Hematopoietic multipotent progenitor cell treated with erythropoietin and hydrocortisone succinate and interleukin-3 and kit ligand, for 17 days (in vitro differentiated cells): ENCODE results near the gene PHC3.

Experiments used
- DNase-seq: peaks from one replicate; pipeline ENCODE4 v3.0.0-alpha.2; 2015; ENCODE audit warnings: low spot score

PHC3 gene

GRCh38 chr3:170075441-170076091 is 106.0 kb downstream of the PHC3 start:
- DNase-seq: no peak

- DNase-seq: no peak
These were observed 117.4 kb downstream of the PHC3 start for GRCh38 chr3:170064108-170064507.

- no peak for DNase-seq
These were observed 117.8 kb downstream of the PHC3 start for GRCh38 chr3:170063691-170064090.

DNA sequence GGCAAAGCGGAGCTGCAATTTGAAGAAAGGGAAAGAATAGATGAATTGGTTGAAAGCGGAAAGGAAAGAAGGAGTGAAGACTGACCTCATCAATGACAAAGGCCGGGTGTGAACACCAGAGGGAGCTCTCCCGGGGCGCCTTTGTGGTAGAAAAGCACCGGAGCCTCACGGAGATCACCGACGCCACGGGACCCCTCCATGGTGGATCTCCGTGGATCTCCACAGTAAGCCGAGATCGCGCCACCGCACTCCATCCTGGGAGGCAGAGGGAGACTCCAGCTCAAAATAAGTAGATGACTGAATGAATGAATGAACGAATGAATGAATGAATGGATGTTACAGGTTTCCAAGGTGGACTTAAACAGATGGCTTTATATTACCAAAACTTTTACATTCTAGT is 118.8 kb downstream of the PHC3 start:
- DNase-seq: no peak

DNA sequence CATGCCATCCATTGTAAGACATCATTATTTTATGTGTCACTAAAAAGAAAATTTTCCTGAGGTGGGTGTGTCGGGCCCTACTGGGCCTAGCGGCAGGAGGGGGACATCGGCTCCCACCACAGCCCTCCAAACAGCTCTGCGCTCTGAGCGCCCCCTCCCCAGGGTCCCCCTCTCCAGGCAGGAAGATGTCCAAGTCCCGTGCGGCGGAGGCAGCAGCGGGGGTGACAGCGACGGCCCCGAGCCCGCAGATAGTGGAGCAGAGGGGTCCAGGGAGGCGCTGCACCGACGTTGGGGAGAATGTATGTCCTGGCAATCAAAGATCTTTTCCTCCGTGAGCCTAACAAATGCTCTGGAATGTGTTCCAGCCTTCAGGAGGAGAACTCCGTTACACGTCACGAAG is 119.5 kb downstream of the PHC3 start:
- DNase-seq: no peak

GRCh38 chr3:170059447-170059846 is 122.1 kb downstream of the PHC3 start:
- no peak for DNase-seq

- DNase-seq: no peak
These were observed 123.4 kb downstream of the PHC3 start for GRCh38 chr3:170058127-170058526.

DNA sequence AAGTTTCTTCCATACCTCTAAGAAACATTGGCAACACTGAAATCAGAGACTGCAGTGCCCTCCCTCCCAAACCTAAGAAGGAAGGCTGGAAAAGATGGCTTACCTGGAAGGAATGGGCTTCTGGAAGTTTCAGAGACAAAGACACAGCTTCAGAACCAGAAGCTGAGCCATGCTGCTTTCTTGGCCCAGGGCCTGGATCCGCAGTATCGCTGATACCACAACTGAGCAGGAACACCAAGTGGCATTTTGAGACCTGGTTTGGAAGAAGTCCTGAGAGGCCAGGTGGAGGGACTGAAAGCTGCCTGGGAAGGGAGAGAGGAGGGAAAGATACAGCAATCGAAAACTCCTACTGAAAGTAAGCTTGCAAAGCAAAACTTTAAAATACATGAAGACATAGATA is 124.0 kb downstream of the PHC3 start:
- no peak for DNase-seq

GRCh38 chr3:170056710-170057454 is 124.7 kb downstream of the PHC3 start:
- DNase-seq: no peak

- DNase-seq: no peak
These were observed 126.3 kb downstream of the PHC3 start for GRCh38 chr3:170055209-170055608.

DNA sequence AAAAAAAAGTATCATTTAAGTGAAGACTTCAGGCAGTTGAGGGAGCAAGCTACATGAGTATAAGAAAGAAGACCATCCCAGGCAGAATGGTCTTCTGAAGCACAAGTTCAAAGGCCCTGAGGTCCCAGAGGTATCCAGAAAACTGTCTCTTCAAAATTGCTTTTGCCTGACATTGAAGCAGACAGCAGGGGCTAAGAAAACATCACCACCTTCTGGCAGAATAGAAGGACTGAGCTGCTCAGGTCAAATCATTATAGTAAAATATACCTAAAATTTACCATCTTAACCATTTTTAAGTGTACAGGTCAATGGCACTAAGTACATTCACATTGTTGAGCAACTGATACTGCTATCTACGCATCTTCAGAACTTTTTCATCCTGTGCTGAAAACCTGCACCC is 127.3 kb downstream of the PHC3 start:
- DNase-seq: no peak

- DNase-seq: no peak
These were observed 129.1 kb downstream of the PHC3 start for GRCh38 chr3:170052398-170052797.

DNA sequence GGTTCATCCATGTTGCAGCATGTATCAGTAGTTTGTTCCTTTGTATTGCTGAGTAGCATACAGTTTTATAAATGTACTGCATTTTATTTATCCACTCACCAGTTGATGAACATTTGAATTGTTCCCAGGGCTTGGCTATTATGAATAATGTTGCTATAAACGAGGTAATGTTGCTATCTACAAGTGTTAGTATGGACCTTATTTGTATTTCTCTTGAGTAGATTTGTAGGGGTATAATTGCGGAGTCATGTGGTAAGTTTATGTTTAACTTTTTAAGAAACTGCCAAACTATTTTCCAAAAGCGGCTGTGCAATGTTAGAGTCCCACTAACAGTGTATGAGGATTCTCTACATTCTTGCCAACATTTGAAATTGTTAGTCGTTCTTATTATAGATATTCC is 130.8 kb downstream of the PHC3 start:
- DNase-seq: no peak

GRCh38 chr3:170049146-170050000 is 132.2 kb downstream of the PHC3 start:
- no peak for DNase-seq

GRCh38 chr3:170047133-170047404 is 134.5 kb downstream of the PHC3 start:
- DNase-seq: no peak

DNA sequence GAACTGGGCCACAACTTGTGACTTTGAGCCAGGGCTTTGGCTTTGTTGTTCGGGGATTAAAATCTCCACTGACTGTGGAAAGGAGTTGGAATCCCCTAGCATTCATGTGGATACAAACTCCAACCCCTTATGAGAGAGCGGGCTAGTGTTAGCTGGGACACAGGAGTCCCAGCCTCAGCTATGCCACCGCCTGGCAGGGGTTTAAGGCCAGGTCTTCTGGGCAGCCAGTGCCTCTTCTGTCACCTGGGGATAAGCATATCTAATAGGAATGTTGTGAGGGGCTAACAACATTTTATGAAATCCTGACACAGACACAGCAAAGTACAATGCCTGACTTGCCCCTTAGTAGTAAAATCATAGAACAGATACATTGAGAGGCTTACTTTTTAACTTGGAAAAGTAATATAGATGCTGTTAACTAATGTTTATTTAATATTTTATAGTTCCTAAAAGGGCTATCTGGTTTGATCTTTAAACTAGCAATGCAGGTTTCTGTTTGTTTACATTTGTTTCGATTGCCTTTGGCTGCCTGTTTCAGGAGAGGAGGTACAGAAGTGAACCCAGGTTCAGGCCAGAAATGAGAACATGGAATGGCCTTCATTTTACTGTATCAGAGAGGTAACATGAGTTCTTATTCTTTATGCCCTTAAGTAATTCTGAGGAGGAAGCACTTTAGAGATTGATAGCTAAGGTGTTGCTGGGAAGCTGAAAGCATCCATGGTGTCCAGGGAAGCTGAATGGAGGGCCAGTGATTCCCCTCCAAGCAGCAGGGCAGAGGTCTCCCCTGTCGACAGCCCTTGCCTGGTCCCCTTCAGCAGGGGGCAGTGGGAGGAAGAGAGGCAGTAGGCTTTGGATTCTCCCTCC is 135.0 kb downstream of the PHC3 start:
- DNase-seq: no peak

DNA sequence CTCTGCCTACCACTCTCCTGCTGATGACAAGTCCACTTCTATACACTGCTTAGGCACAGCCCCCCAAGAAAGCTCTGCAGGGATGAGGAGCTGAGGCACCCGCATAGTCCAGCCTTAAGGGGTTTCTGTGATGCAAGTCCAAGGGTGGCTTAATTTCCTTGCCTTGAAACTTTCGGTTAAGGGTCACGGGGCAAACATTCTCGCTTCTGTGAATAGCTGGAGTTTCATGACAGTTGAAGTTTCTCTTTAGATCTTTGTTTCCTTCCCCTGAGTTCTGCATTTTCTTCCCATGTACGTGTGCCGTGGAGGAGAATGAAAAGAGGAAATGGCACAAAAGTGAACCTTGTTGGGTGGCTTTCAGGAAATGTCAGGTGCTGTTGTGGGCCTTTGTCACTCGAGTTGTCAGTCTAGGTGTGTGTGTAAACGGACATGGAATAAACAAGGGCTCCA is 136.7 kb downstream of the PHC3 start:
- DNase-seq: no peak

- DNase-seq: no peak
These were observed 137.3 kb downstream of the PHC3 start for GRCh38 chr3:170044271-170044670.

DNA sequence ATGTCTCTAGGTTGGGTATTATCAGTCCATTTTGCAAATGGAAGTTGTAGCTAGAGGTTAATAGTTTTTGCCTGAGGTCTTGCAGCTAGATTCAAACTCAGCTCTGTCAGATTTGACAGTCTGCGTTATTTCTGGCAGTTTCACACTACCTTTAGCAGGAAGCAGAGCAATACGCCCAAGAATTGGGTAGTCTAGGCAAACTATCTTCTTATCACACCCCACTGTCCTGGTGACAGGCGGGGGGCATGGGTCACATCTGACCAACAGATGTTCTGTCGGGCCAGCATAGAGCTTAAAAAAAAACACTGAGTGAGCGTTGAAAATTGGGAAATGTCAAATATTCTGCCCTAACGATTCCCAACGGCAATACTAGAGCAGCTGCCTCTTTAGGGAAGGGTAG is 138.0 kb downstream of the PHC3 start:
- no peak for DNase-seq

GRCh38 chr3:170040418-170040817 is 141.1 kb downstream of the PHC3 start:
- no peak for DNase-seq

DNA sequence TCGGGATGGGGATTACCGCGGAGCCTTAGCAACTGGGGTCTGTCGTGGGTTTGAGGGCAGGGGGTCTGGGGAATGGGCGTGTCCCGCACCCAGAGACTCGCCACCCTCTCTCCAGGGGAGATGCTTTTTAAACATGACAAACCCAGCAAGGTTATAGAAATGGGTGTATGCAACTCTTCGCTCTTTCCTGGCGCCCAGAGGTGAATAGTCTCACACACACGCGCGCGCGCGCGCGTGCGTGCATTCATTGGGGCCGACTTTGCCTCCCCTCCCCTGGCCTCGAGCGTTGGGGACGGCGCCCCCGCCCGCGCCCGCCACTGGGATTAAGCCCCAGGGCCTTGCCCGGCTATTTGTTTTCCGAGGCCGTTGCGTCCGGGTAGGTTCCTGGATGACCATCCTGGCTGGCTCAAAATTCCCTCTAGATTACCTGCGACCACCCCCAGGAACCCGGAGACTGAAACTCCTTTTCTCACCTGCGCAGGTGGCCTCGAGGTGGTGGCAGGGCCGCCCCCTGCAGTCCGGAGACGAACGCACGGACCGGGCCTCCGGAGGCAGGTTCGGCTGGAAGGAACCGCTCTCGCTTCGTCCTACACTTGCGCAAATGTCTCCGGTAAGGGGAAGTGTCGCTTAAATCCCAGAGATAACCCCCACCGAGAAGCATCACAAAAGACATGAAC is 143.0 kb downstream of the PHC3 start:
- DNase-seq: no peak
